DMS53 treated with DMSO at 0.1 percent for 48 hours (cell line): ENCODE results near the gene MAP3K7.
"Not testable (repeated sequence)": the region's sequence is repeated elsewhere in the genome, so short reads cannot be mapped to it uniquely, and the experiment has no call there.

Experiments used
- DNase-seq: peaks from one replicate; lab custom pipeline; 2025; ENCODE audit not compliant: unreplicated experiment; lab: John Stamatoyannopoulos, UW

The MAP3K7 gene

DNA sequence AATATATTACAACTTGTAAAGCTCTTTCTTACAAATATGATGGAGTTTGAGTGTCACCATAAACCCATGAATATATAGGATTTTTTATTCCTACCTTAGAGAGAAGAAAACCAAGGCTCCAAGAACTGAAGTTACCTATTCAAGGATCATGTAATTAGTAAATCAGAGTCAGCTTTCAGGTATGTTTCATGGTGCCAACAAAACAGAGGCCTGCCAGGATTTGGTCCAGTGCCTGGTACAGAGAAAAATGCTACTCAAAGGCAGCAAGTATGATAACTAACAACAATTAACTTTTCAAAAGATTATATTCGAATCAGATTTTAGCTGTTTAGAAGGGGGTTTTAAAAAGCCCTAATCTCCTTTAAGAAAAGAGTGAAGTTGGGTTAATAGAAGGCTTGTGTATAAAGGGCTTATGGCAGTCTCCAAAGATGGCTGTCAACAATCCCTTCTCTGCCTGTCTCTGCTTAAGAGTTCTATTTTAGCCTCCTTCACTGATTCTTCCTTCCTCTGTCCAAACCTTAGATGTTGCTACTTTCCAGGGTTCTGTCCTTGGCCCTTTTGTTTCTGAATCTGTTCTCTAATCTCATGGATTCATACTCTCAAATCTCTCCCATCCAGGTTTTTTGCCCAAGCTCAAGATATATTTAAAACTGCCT is 7.8 kb downstream of the MAP3K7 start:
- DNase-seq: no peak

- DNase-seq: no peak
Measured at GRCh38 chr6:90575267-90575666, 11.6 kb downstream of the MAP3K7 start.

DNA sequence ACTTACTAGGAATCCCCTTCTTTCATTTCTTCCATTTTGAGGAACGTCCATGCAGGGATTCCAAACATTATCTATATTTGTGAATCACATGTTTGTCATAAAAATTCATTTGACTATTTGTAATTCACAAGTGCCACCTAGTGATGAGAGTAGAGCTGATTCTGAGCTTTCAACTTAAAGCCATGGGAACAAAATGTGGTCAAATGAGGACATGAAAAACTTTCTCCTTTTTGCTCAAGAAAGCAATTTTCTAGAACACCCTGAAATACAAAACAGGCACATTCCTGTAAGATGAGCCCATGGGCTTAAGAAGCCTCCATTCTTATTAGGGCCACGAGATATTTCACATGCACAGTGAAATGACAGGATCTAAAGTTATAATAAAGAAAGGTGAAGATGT is 12.3 kb downstream of the MAP3K7 start:
- DNase-seq: no peak

GRCh38 chr6:90573624-90574023 is 13.2 kb downstream of the MAP3K7 start:
- DNase-seq: no peak

GRCh38 chr6:90572856-90573255 is 14.0 kb downstream of the MAP3K7 start:
- no peak for DNase-seq

DNA sequence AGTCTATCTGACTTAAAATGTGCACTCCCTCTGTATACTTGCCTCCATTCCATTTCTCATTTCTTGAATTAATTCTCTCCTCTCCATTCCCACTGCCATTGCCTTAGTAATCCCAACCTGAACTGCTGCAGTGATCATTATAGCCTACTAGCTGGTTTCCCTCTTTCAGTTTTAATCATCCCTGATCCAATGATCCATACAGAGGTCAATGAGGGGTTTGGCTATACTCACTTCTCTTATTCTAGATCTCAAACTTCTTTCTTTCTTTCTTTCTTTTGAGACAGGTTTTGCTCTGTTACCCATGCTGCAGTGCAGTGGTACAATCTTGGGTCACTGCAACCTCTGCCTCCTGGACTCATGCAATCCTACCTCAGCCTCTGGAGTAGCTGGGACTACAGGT is 17.6 kb downstream of the MAP3K7 start:
- no peak for DNase-seq

GRCh38 chr6:90567682-90568081 is 19.2 kb downstream of the MAP3K7 start:
- DNase-seq: not testable (repeated sequence)

- DNase-seq: not testable (repeated sequence)
Measured at GRCh38 chr6:90562341-90562740, 24.5 kb downstream of the MAP3K7 start.

DNA sequence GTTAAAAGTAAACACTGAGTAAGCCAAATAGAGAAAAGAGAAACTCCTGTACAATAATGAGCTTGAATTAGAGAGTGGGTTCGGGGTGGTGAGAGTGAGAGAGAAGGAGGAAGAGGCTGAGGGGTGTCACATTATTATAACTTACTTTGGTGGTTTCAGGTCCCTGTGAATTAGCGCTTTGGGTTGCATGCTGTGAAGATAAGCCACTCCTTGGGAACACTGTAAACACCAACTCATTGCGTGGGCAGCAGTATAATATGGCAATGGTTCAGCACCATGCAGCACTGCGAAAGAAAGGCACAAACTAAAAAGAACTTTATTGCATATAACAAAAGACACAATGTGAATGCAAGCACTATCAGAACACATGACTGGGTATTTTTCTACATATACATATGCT is 26.9 kb downstream of the MAP3K7 start:
- DNase-seq: no peak

DNA sequence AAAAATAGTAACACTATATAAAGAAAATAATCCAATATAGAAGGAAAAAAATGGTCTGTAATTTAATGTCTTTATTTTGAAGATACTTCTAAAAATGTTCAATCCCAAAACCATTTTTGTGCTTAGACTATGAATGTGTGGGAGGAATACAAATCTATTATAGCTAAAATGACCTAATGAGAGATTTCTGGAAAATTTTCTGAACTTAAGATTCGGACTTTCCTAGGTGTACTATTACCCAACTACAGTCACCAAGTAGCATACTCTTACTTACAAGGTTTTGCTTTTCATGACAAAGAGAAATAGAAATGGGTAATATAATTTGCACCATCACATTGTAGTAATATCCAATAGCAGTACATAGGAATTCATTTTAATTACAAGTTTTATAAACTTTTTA is 29.9 kb downstream of the MAP3K7 start:
- no peak for DNase-seq

- DNase-seq: no peak
Measured at GRCh38 chr6:90547991-90548390, 38.9 kb downstream of the MAP3K7 start.

DNA sequence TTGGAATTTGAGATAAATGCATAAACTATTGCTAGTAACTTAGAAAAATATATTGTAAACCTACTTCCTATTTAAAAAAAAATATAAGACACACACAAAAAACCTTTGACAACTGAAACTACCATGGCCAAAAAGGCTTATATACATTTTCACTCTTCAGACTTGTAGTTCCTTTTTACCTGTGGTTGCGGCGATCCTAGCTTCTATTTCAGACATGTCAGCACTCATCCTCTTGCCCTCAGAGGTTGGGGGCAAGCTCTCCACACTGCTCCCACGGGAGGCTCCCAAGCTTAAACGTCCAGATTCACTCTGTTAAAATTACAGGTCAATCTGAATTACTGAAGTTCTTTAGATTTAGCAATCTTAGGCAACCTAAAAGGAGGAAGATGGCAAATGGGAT is 39.8 kb downstream of the MAP3K7 start:
- DNase-seq: no peak

DNA sequence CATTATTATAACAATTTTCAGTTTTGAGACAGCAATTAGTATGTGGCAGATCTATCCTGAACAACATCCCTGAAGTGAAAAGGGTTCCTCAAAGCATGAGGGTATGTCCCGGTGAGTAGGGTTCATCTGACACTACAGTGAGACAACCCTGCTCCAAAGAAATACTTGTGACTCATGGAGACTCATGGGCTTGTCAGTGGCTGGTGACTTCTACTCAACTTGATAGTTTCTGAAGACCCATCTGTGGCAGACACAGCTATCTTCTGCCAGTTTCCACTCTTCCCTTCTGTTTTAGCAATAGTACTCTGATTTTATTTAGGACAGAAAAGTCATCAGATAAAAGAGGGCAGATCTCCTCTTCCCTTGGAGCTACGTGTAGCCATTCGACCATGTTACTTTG is 41.4 kb downstream of the MAP3K7 start:
- DNase-seq: no peak

GRCh38 chr6:90544741-90545140 is 42.1 kb downstream of the MAP3K7 start:
- DNase-seq: no peak

GRCh38 chr6:90544081-90544480 is 42.8 kb downstream of the MAP3K7 start:
- DNase-seq: no peak

GRCh38 chr6:90541221-90541620 is 45.7 kb downstream of the MAP3K7 start:
- DNase-seq: no peak

DNA sequence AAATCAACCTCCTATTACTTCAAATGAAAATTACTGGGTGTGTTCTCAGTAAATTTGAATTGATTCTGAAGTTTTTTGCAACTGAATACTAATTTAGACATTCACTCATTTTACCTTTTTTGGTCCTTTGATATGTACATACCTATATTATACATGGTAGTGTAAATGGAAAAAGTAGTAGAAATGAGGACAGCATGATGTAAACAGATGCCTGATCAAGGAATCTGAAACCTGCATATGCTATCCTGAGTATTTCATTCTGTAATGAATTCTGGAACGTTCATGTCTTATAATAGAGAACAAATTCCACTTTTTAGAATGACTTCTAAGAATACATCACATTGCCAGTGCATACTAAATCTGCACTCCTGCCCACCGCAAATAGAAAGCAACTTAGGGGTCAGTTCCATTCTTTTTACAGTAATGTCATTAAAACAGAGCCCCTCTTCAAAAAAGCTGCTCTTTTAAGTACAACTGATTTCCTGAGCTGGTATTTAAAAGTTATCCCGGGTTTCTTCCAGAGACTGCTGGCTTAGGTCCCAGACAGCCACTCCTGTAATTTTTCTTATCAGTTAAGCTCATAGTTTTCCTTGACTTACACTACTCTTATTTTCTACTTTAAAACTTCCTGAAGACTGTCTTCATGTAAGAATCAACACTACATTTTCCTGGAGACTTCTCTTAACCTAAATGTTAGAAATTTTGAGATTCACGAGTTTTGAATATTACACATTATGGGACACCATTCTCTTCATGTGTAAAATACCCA is 48.4 kb downstream of the MAP3K7 start:
- DNase-seq: no peak

GRCh38 chr6:90537723-90538258 is 49.1 kb downstream of the MAP3K7 start:
- no peak for DNase-seq

DNA sequence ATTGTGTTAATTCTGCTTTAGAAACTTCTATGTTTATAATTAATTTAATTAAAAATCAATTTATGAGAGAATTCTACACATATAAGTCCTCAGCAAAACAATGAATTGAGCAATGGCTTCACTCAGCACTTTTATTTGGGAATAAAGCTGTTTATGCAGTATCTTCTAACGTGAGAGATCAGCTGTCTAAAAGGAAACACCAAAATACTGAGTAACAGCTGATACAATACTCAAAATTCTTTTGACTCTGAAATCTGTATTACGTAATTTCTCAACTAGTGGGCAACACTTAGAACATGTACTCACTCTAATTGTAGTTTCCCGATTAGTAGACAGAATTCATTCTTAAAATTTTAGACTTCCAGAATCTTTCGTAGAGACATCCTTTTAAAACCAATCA is 49.8 kb downstream of the MAP3K7 start:
- no peak for DNase-seq

GRCh38 chr6:90536520-90536919 is 50.4 kb downstream of the MAP3K7 start:
- no peak for DNase-seq

- DNase-seq: no peak
Measured at GRCh38 chr6:90534337-90535025, 52.4 kb downstream of the MAP3K7 start.
